DND-41 (cell line): ENCODE results near the gene ERC2.

Source experiments
- ATAC-seq: fragments of 200-7000 bp; cut with Tn5 transposase; 3 replicates; pipeline ENCODE4 v1.9.1; 2021; ENCODE audit warnings: low read depth; ENCODE audit not compliant: insufficient read depth
- DNase-seq: peaks from one replicate; pipeline ENCODE4 v3.0.0-alpha.2; 2020
- H2AFZ ChIP-seq: 2 replicates; pipeline ENCODE4 v1.6.0; 2012; ENCODE audit warnings: low read depth, low read length
- H3K27ac ChIP-seq: 2 replicates; pipeline ENCODE4 v1.5.1; 2012; ENCODE audit warnings: low read length, inconsistent platforms
- H3K27me3 ChIP-seq: fragments of 200-600 bp; sonication (generic); 2 replicates; pipeline ENCODE4 v1.6.0; 2012; ENCODE audit warnings: low read length, mild to moderate bottlenecking, inconsistent platforms; ENCODE audit not compliant: insufficient read depth, poor library complexity
- H3K36me3 ChIP-seq: 2 replicates; pipeline ENCODE4 v1.5.1; 2012; ENCODE audit warnings: low read length, inconsistent platforms; ENCODE audit not compliant: insufficient read depth
- H3K4me1 ChIP-seq: 2 replicates; pipeline ENCODE4 v1.5.1; 2012; ENCODE audit warnings: mild to moderate bottlenecking, low read length; ENCODE audit not compliant: insufficient read depth
- H3K4me2 ChIP-seq: 2 replicates; pipeline ENCODE4 v1.6.0; 2012; ENCODE audit warnings: mild to moderate bottlenecking, moderate library complexity, low read length, inconsistent platforms; ENCODE audit not compliant: insufficient read depth
- H3K4me3 ChIP-seq, 2 experiments: fragments of 200-600 bp in 1 of 2; shearing (Covaris generic) in 1 of 2; 2 replicates each; pipeline ENCODE4 v1.5.1; 2012 to 2016; ENCODE audit warnings: inconsistent platforms in 2 of 2, low read length in 2 of 2, mild to moderate bottlenecking in 2 of 2, low read depth in 1 of 2, moderate library complexity in 1 of 2
- H3K79me2 ChIP-seq: 2 replicates; pipeline ENCODE4 v1.6.0; 2012; ENCODE audit warnings: low read length, inconsistent platforms; ENCODE audit not compliant: insufficient read depth
- H3K9ac ChIP-seq: 2 replicates; pipeline ENCODE4 v1.6.0; 2012; ENCODE audit warnings: low read depth, mild to moderate bottlenecking, inconsistent platforms, low read length, moderate library complexity
- H3K9me3 ChIP-seq: 2 replicates; pipeline ENCODE4 v1.5.1; 2012; ENCODE audit warnings: low read length, moderate library complexity, mild to moderate bottlenecking, inconsistent platforms; ENCODE audit not compliant: insufficient read depth, severe bottlenecking
- H4K20me1 ChIP-seq: 2 replicates; pipeline ENCODE4 v1.6.0; 2012; ENCODE audit warnings: low read length; ENCODE audit not compliant: insufficient read depth
- EZH2 ChIP-seq: IDR thresholded peaks from 3 replicates; pipeline ENCODE4 v1.6.1; 2012; ENCODE audit warnings: borderline replicate concordance, low read depth, mild to moderate bottlenecking, moderate library complexity, low read length, inconsistent platforms; ENCODE audit not compliant: severe bottlenecking
- TF ChIP-seq, protein P1 (sequence below): IDR thresholded peaks from 2 replicates; pipeline ENCODE4 v1.5.1; 2012; ENCODE audit warnings: borderline replicate concordance, low read length, moderate library complexity, mild to moderate bottlenecking; ENCODE audit not compliant: poor library complexity, severe bottlenecking; ENCODE audit errors: extremely low read depth

ERC2 gene

GRCh38 chr3:56297281-56297840 lies 170.9 kb downstream of the ERC2 start:
- no peak for DNase-seq
- no peak overlapping the region for H3K9ac ChIP-seq
- no peaks in the 10 kb centered on the region for H3K9me3 ChIP-seq
- H3K27me3 ChIP-seq = no peaks in the 10 kb centered on the region
- H3K36me3 ChIP-seq = no peaks in the 10 kb centered on the region
- H3K27ac ChIP-seq = no peak overlapping the region
- H3K4me2 ChIP-seq = no peak overlapping the region
- no peak overlapping the region for H3K4me3 ChIP-seq
- no peak for ATAC-seq
- H2AFZ ChIP-seq = no peak overlapping the region
- H3K79me2 ChIP-seq = no peaks in the 10 kb centered on the region
- no peak for TF ChIP-seq EZH2
- TF ChIP-seq, protein P1, sequence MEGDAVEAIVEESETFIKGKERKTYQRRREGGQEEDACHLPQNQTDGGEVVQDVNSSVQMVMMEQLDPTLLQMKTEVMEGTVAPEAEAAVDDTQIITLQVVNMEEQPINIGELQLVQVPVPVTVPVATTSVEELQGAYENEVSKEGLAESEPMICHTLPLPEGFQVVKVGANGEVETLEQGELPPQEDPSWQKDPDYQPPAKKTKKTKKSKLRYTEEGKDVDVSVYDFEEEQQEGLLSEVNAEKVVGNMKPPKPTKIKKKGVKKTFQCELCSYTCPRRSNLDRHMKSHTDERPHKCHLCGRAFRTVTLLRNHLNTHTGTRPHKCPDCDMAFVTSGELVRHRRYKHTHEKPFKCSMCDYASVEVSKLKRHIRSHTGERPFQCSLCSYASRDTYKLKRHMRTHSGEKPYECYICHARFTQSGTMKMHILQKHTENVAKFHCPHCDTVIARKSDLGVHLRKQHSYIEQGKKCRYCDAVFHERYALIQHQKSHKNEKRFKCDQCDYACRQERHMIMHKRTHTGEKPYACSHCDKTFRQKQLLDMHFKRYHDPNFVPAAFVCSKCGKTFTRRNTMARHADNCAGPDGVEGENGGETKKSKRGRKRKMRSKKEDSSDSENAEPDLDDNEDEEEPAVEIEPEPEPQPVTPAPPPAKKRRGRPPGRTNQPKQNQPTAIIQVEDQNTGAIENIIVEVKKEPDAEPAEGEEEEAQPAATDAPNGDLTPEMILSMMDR = no peak
- no peaks in the 10 kb centered on the region for H4K20me1 ChIP-seq
- H3K4me1 ChIP-seq = no peaks in the 10 kb centered on the region

DNA sequence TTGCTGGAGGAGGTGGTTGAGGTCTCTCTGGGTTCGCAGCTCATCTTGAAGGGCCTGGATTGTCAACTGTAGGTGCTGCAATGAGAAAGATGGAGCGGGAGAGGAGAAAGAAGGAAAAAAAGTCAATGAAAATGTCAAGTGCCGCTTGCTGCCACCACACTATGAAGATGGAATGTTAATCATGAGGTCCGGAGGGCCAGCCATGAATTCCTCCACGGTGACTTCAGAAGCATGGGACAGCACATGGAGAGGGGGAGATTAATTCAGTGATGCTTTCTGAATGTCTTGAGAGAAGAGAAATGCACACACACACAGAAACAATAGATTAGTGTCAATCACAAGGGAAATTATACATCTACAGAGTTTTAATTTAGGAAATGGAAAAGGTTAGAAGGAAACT lies 171.9 kb downstream of the ERC2 start:
- no peaks in the 10 kb centered on the region for H3K4me1 ChIP-seq
- no peak overlapping the region for H2AFZ ChIP-seq
- H3K36me3 ChIP-seq = no peaks in the 10 kb centered on the region
- no peaks in the 10 kb centered on the region for H4K20me1 ChIP-seq
- no peak overlapping the region for H3K4me3 ChIP-seq
- no peak overlapping the region for H3K9ac ChIP-seq
- TF ChIP-seq EZH2 = no peak
- TF ChIP-seq, protein P1 = no peak
- DNase-seq (no peak), ATAC-seq (no peak)
- no peak overlapping the region for H3K4me2 ChIP-seq
- H3K9me3 ChIP-seq = no peaks in the 10 kb centered on the region
- no peak overlapping the region for H3K27ac ChIP-seq
- no peaks in the 10 kb centered on the region for H3K79me2 ChIP-seq
- H3K27me3 ChIP-seq = no peaks in the 10 kb centered on the region

DNA sequence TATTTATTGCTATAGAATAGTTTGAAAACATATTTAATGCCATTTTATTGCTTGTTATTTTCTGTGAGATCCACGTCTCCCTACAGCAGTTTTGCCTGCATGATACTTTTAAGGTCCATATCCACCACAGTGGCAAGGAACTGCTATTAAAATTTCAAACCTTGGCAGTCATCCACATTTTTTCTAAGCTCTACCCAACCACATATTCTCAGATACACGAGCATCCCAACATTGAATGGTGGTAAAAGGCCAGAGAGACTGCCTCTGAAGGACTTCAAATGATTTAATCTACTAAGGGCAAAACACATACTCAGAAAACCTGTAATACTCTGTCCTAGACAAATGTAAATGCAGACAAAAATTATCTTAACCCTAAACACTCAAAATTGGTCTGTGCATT lies 173.1 kb downstream of the ERC2 start:
- Histone ChIP-seq H2AFZ (no peak overlapping the region), H3K4me2 (no peak overlapping the region), H3K36me3 (no peaks in the 10 kb centered on the region), H3K4me1 (no peaks in the 10 kb centered on the region), H4K20me1 (no peaks in the 10 kb centered on the region), H3K27me3 (no peaks in the 10 kb centered on the region), H3K79me2 (no peaks in the 10 kb centered on the region), H3K9ac (no peak overlapping the region), H3K9me3 (no peaks in the 10 kb centered on the region), H3K4me3 (no peak overlapping the region), H3K27ac (no peak overlapping the region)
- TF ChIP-seq, protein P1 = no peak
- no peak for TF ChIP-seq EZH2
- no peak for ATAC-seq
- DNase-seq = no peak

- DNase-seq (no peak), ATAC-seq (no peak)
- H3K36me3 ChIP-seq = no peaks in the 10 kb centered on the region
- no peak overlapping the region for H2AFZ ChIP-seq
- no peaks in the 10 kb centered on the region for H3K9me3 ChIP-seq
- H4K20me1 ChIP-seq = no peaks in the 10 kb centered on the region
- no peak overlapping the region for H3K4me2 ChIP-seq
- no peaks in the 10 kb centered on the region for H3K79me2 ChIP-seq
- H3K27ac ChIP-seq = no peak overlapping the region
- H3K9ac ChIP-seq = no peak overlapping the region
- no peaks in the 10 kb centered on the region for H3K4me1 ChIP-seq
- H3K27me3 ChIP-seq = no peaks in the 10 kb centered on the region
- no peak for TF ChIP-seq EZH2
- TF ChIP-seq, protein P1 = no peak
- no peak overlapping the region for H3K4me3 ChIP-seq
Observed at GRCh38 chr3:56294286-56294685, 174.0 kb downstream of the ERC2 start.
